Jurkat, Clone E6-1 (cell line): ENCODE measurements around the gene ATG5. TPM values are rescaled to one million over a fixed set of nuclear protein-coding genes. Genes with fewer than 3 reads are reported as not detected.

Experiments
- DNase-seq: peaks from one replicate; pipeline ENCODE4 v3.0.0-alpha.2; 2011; ENCODE audit warnings: low read depth, low spot score
- H3K4me3 ChIP-seq: 2 replicates; pipeline ENCODE4 v1.5.1; 2011; ENCODE audit warnings: mild to moderate bottlenecking, low read length, control low read depth, moderate library complexity
- polyA plus RNA-seq: library from polyadenylated mRNA; unstranded; fragments of >200 nt; gene quantifications from one replicate; pipeline ENCODE4 v1.2.1, GENCODE V29; 2012; ENCODE audit warnings: missing spikeins; ENCODE audit not compliant: insufficient read length, insufficient read depth

The ATG5 gene
- 27.8 TPM for polyA plus RNA-seq

- H3K4me3 ChIP-seq = peak within 1 kb of the TSS; percentile 94
- peak; percentile 99 for DNase-seq
These were observed at the start of gene ATG5 for GRCh38 chr6:106325336-106326178. Gene ATG5, minus strand, starts transcription at chr6:106325760. Its CDS starts 9,552 bp downstream, at chr6:106316208.

DNA sequence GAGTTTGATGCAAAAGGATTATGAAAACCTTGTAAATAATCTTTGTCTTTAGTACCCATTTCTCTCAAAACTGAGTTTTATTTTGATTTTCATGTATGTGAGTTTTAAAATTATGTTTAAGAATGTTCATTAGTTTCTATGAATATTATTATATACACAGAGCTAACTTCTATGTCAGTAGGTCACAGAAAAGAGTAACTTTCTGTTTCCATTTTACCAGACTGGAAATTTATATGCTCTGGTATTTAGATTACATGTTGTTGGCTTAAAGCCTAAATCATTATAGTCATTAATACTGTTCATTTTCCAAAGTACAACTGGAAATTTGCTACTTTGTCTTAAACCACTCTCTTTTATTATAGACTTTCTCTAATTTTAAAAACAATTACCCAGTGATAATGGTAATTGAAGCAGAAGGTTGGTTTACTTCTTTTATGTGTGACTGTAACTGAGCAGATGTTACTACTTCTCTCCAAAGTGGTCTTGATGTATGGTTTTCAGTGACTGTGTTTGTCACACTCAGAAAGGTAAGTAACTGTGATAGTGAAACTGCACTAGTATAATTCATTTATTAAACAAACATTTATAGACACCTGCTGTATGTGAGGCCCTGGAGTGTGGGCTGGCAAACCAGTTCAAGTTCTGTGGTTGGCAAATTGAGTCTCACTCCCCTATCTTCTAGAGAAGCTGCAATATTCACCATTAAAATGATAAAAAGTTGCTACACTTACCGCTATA, 48.1 kb upstream of the ATG5 start:
- no peak for DNase-seq

DNA sequence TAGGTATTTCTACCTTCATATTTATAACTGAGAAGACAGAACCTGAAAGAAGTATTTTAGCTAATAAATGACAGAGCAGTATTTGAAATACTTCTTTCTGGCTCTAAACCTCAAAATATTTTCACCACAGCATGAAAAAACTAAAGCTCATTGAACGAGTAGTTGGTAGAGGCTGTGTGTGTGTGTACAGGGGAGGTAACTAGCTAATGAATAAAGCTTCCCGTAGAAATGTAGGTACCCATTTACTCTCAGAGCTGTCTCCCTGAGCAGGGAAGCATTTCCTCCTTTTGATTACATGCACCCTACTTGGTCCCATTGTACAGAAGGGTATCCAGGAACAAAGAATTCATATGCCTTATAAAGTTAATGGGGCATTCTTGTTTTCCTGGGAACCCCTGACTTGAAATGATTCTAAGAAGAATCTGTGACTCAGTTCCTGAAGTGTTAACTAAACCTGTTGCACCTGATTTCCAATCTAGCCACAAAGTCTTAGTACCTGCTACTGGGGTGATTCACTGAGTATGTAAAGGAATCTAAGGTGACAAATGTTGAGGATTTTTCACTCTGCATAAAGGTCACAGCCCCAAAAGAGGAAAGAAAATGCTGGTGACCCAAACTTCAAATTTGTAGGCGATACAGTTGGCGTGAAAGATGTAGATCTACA, 47.4 kb upstream of the ATG5 start:
- no peak for DNase-seq
- no peak overlapping the region for H3K4me3 ChIP-seq

More for the DNA sequence above, 48.1 kb upstream of the ATG5 start:
- no peak overlapping the region for H3K4me3 ChIP-seq

- no peak overlapping the region for H3K4me3 ChIP-seq
- DNase-seq = no peak
These were observed 45.1 kb upstream of the ATG5 start for GRCh38 chr6:106370639-106371038.

GRCh38 chr6:106369739-106370138, 44.2 kb upstream of the ATG5 start:
- H3K4me3 ChIP-seq = no peak overlapping the region
- no peak for DNase-seq

GRCh38 chr6:106363401-106364138, 38.0 kb upstream of the ATG5 start:
- no peak overlapping the region for H3K4me3 ChIP-seq
- no peak for DNase-seq

DNA sequence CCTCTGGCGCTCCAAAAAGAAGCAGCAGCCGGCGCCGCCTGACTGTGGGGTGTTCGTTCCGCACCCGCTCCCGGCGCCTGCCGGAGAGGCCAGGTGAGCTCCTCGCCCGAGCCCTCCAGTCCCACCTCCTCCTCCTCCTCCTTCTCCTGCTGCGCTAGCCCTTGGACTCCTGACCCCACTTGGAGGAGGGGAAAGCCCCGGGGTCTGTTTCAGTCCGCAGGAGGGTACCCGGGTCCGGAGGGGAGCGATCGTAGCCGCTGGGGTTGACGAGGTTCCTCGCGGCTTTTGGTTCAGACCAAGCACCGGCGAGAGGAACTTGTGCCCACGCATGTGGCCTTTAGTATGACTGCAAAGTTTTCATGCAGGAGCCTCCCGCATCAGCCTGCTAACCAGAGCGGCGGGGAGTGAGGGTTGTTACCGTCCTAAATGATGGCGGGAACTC, 35.5 kb upstream of the ATG5 start:
- DNase-seq = no peak

GRCh38 chr6:106360410-106360988, 34.9 kb upstream of the ATG5 start, which contains the start of gene CRYBG1:
Gene CRYBG1, plus strand, starts transcription at chr6:106360717. Its CDS starts 192 bp downstream, at chr6:106360909.
- peak within 1 kb of the TSS; percentile 9; the same call in 1 of the 2 replicates for H3K4me3 ChIP-seq
- DNase-seq = no peak

More for the DNA sequence above, 35.5 kb upstream of the ATG5 start:
- H3K4me3 ChIP-seq = no peak overlapping the region; the same call in 1 of the 2 replicates

DNA sequence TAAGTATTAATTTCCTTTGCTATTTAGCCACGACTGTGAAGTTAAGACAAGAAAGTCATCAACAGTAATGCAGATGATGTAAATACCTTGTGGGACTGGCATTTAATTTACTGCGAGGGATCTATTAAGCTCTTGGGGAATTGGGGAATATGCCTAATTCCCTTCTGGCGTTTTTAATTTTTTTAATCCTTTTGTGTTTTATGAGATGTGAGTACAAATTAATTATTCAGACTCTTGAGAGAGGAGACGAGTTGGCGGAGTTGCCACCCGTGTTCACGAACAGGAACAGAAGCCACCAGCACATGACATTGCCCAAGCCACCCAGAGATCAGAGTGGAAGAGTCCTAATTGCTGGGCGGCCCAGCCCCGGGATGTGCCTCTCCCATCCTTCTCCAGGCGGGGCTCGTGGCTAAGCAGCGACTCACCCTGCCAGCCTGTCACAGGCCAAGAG, 34.4 kb upstream of the ATG5 start:
- peak overlapping the region; percentile 9; the same call in 1 of the 2 replicates for H3K4me3 ChIP-seq
- no peak for DNase-seq

DNA sequence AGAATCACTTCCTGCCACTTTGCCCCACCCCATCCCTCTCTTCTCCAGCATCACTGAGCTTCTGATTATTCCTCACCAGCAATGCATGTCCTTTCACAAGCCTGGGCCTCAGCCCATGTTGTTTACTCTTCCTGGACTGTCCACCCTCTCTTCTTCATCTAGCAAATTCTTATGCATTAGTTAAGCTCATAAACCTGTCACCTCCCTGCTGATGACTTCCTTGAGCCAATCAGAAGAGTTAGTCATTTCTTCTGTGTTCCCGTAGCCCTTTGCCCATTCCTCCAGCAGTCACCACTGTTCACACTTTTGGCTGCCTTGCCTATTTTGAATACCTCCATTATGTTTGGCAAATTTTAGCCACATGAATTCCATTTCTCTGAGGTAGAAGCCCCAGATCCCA, 30.8 kb upstream of the ATG5 start:
- no peak overlapping the region for H3K4me3 ChIP-seq
- no peak for DNase-seq

GRCh38 chr6:106347219-106347618, 21.7 kb upstream of the ATG5 start:
- no peak for DNase-seq
- no peak overlapping the region for H3K4me3 ChIP-seq

- peak; percentile 37 for DNase-seq
- H3K4me3 ChIP-seq = no peak overlapping the region
These were observed 13.9 kb upstream of the ATG5 start for GRCh38 chr6:106339334-106340029.

DNA sequence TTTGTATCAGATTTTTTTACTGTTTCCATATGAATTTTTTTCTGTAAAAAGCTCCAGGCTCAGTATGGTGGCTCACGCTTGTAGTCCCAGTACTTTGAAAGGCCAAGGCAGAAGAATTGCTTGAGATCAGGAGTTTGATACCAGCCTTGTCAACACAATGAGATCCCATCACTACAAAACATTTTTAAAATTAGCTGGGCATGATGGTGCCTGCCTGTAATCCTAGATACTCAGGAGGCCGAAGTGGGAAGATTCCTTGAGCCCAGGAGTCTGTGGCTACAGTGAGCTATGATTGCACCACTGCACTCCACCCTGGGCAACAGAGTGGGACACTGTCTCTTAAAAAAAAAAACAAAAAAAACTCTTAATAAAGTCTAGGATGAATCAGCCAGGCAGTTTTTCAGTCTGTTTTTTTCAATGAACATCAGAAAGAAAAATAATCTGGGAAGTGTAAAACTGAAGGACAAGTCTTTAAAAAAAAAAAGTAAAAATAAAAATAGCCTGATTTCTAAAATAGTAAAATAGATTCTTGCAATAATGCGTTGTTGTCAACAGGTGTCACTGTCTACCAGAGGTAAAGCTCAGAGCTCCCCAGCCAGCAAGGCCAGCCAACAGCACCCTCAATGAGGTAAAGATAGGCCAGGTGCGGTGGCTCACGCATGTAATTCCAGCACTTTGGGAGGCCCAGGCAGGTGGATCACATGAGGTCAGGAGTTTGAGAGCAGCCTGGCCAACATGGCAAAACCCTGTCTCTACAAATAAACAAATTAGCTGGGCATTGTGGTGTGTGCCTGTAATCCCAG, 9.3 kb upstream of the ATG5 start:
- H3K4me3 ChIP-seq = no peak overlapping the region
- peak; percentile 52 for DNase-seq

DNA sequence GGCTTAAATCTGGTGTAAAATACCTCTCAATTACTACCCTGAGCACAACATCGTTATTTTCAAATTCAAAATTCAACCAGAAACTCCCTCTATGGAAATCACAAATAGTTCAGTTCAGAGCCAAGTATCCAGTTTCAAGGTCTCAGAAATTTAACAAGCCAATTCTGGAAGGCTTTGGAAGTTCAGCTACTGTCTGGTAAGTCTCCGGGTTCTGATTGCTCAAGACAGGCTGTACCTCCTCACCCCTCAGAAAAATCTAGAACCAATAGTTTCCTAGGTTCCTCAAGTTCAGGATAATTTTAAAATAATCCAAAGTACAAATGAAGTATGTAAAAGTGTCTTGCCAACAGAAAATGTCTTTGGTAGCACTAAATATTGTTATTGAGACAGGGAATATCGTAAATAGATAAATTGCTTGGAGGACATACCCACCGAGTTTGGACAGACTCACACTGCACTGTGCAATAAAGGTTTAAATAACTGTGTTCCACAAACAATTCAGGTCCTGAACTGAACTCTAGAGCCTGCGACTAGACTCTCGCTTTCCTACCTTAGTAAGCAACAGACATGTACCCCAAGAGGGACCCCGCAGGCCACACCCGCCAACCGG, 729 bp downstream of the ATG5 start:
- H3K4me3 ChIP-seq = peak overlapping the region; percentile 94
- DNase-seq = no peak

DNA sequence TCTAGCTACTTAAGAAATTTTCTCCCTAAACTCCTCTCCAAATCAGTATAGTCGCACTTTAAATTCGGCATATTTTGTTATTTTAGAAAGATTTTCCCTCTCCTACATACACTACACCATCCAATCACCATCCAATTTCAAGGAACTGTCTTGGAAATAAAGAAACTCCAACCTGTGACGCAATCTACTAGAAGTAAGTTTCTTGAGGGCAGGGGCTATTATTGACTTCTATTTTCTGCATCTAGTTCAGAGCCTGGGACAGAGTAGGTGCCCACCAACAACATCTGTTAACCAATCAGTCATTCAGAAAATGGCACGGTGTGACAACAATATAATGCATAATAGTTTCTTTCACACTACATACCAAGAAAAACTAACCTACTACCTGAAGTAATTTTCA, 3.6 kb downstream of the ATG5 start:
- no peak overlapping the region for H3K4me3 ChIP-seq
- no peak for DNase-seq

DNA sequence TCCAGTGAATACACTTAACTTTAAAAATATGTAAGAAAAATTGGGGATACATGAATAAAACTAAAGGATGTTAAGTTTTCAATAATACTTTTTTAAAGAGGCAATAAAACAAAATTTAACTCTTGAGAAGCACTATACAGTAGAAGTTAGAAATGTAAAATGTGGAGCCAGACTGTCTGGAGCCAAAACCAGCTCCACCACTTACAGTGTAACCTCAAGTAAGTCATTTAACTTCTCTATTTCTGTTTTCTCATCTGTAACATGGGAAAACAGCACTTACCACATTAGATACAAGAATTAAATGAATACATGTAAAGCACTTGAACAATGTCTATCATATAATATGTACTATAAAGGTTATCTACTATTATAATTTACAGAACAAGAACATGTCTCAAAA, 6.7 kb downstream of the ATG5 start:
- H3K4me3 ChIP-seq = no peak overlapping the region
- DNase-seq = no peak

DNA sequence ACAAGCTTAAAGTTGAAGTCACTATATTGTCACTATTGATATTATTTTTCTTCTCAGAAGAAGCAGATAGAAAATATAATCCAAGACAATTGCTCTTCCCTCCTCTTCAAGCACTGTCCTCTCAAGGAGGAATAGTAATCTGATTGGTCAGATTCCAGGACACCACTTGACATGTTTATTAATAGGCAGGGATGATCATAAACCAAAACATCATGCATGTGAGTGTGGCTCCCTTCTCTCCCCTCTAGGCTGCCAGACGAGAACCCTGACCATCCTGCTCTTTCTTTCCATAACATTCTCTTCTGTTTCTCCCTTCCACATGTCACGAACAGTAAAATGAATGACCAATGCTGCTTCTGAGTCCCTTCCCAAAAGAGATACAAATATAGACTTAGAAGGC, 7.5 kb downstream of the ATG5 start:
- DNase-seq = no peak
- no peak overlapping the region for H3K4me3 ChIP-seq
